GM19240 (cell line): ENCODE results near the gene EIF4ENIF1.
"Not testable (repeated sequence)": the region's sequence is repeated elsewhere in the genome, so short reads cannot be mapped to it uniquely, and the experiment has no call there.

Source experiments
- DNase-seq: peaks from one replicate; pipeline ENCODE4 v3.0.0; 2011; ENCODE audit warnings: low spot score; ENCODE audit not compliant: insufficient read length

Gene EIF4ENIF1

DNA sequence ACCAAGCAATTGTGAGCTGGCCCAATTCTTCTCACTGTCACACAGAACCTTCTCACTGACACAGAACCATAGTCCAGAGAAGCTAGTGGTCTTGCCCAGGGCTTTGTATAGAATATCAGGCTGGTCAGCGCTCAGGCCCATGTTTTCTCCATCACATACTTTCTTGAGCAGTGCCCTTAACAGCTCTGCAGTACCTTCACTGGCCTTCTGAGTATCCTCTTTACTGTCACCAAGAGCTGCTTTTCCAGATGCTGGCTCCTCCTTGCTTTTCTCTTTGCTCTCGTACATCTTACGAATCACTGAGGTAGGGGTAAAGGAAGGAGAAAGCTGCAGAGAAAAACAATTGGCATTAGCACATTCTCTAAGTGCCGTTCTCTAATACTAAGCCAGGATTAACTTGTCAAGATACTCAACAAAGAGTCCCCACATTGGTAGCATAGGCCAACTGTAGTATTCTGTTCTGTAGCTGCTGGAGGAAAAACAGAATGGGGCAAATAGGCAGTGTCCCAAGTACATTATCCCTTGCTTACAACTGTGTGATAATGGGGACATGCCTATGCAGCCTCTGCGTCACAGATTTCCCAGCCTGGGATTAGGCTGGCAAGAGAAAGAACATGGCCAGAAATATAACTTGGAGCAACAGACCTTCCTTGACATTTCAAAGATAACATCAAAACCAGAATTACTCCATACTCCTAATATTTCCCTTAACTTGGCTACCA, 46.7 kb downstream of the EIF4ENIF1 start:
- DNase-seq: no peak

DNA sequence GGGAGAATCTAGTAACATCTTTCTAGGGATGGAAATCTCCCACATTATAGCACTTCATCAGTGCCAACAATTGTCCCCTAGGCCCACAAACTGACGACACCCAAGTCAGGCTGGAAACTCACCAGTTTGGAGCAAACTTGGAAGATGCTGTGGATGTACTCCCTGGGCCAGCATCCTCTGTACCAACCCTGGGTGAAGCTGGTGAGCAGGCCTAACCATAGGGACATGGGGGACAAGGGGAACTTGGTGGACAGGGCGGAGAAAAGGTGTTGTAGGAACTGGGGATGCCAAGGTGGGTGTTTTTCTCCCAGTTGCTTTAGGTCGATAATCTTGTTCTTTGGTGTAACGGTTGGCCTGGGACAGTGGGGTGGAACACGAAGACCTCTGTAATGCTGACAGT, 48.0 kb downstream of the EIF4ENIF1 start:
- DNase-seq: no peak

DNA sequence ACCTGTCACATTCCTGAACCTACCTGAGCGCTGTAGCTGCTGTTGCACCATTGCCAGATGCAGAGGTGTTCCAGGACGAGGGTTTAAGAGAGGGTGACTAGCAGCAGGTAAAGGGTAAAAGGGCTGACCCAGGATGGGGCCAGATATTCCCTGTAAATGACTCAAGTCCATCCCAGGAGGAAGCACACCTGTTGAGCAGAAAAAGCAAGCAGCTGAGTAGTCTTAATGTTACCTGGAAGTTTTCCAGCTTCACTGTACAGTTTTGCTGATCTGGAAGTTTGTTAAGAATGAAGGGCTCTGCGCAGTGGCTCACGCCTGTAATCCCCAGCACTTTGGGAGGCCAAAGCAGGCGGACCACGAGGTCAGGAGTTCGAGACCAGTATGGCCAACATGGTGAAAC, 49.0 kb downstream of the EIF4ENIF1 start:
- no peak for DNase-seq

DNA sequence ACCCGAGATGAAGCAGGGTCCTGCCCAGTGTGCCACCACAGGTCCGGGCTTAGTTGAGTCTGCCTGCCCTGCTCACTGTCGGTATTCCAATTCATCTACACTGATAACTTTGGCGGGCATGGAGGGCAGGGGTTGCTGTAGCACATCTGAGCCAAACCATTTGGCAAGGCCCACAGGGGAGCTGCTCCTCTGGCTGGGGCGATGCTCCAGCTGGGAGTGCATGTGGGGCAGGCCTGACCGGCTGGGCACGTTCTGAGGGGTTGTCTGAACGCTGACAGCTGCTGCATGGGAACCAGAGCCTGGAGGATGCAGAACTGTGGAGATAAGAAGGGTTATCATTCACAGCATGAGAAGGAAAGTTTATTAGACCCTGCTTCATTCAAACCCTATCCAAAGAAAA, 49.8 kb downstream of the EIF4ENIF1 start:
- DNase-seq: no peak

DNA sequence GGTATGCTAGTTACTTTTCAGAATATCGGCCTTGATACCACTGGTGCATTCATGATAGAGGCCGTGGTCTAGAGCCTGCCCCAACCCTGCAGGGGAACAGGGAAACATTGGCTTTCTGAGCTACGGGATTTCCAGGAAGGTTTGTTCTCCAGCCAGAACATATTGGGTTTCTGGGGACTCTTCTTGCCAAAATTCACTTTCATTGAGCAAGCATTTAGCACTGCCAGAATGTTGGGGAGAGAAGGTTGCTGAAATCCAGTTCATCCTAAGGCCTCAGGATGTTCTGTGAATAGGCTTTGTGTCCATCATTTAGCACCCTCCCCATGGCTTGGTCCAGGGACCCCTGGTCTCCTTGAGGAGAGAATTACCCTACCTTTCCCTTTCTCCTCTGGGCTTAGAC, 53.5 kb downstream of the EIF4ENIF1 start:
- DNase-seq: no peak

DNA sequence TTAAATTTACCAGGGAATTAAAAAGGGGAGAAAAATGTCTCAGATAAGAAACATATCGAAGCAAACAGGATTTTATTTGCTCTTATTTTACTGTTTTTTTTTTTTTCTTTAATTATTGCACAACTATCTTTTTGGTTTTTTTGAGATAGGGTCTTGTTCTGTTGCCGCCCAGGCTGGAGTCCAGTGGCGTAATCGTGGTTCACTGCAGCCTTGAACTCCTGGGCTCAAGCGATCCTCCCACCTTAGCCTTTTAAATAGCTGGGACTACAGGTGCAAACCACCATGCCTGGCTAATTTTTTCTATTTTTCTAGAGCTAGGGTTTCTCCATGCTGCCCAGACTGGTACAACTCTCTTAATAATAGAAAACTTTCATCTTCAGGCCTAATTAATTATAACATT, 57.7 kb downstream of the EIF4ENIF1 start:
- no peak for DNase-seq

DNA sequence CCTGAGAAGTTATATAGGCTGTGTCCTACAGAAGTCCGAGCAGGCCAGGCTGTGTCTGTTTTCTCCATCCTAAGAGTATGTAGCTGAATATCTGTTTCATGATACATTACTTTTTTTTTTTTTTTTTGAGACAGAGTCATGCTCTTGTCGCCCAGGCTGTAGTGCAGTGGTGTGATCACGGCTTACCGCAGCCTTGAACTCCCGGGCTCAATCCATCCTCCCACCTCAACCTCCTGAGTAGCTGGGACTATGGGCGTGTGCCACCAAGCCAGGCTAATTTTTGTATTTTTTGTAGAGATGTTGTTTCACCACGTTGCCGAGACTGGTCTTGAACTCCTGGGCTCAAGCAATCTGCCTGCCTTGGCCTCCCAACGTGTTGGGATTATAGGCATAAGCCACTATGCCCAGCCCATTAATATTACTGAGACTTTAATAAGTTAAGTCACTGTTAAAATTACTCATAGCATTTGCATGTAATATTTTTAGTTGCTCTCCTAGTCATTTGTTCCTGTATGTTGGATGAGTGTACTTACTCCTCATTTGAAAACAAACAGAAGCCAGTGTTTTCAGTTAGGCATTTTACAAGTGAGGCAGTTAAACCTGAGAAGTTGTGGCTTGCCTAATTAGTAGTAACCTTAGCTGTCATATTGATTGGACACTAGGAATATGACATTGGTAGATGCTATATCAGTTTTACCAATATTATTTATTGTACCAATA, 64.2 kb downstream of the EIF4ENIF1 start:
- DNase-seq: no peak

DNA sequence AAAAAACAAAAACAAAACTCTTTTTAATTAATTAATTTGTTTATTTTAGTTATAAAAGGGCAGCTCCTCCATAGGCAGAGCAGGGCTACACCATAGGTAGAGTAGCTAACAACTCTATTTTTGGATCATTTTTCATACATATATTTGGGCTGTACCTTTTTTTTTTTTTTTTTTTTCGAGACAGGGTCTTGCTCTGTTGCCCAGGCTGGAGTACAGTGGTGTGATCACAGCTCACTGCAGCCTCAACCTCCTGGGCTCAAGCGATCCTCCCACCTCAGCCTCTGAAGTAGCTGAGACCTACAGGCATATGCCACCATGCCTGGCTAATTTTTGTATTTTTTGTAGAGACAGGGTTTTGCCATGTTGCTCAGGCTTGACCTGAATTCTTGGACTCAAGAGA, 87.3 kb downstream of the EIF4ENIF1 start:
- not testable (repeated sequence) for DNase-seq

DNA sequence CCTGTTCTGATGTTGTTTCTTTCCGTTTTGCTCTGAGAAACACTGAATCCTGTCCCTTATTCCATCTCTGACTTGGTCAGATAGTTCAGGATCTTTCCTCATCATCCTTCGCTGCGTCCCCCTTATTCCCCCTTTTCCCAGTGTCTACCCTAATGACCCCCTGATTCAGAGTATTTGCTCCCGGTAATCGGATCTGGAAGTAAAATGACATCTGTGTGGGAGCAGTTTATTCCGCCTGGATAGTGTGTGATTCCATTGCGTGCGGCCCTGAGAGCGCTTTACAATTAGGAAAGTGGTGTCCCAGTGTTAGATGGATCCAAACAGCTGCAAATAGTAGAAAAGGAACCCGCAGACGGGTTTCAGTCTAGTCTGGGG, 89.6 kb downstream of the EIF4ENIF1 start:
- no peak for DNase-seq

DNA sequence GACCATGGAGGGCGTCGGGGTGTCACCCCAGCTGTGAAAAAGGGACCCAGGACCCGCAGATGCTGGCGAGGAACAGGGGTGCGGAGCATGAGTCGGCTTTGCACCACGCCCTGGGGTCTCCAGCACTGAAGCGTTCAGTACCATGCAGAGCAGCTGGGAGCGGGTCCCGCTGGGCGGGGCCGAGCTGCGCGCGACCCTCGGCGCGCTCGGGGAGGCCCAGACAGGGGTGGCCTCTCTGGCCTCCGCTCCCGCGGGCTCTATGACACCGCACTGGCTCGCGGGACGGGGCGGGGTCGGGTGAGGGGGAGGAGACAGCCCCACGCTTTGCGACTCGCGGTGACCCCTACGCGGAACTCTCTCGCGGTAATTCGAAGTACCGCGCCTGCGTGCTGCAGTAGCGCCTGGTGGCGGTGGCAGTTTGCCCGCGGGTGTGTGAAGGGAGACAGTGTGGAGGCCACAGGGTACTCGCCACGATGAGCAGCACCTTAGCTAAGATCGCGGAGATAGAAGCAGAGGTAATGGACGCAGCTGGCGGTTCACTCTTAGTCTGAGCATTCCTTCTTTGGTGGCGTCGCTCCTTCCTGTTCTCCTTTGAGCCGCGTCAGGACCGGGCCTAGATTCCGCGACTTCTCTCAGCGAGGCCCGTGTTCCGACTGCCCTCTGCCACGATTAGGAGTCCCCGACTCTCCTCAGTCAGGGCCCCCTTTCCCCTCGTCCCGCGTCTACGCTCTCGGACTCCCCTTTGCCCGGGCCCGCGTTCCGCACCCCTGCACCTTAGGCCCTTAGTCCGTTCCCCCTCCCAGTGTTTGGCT, 90.2 kb downstream of the EIF4ENIF1 start, which contains the start of gene DRG1:
Gene DRG1 (plus strand): TSS at position 394 of the 812 bp plus-strand sequence. CDS start 80 bp downstream, at position 474.
- DNase-seq: peak; percentile 97

DNA sequence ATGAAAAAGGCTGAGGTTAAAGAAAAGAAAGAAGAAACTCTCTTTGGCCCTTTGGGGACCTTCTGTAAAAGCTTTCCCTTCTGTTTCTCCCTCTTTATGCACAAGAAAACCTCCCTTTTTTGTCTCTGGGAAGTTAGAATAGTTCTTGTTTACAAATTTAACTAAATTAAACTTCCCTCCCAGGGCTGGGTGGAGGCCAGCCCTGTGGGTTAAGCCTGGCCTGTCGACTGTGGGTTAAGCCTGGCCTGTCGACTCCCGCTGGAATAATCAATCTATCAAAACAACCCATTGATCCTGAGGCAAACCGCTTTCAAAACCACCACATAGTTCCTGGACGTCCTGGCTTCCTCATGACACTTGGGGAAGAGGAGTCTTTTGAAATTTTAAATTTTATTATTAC, 91.4 kb downstream of the EIF4ENIF1 start:
- no peak for DNase-seq

DNA sequence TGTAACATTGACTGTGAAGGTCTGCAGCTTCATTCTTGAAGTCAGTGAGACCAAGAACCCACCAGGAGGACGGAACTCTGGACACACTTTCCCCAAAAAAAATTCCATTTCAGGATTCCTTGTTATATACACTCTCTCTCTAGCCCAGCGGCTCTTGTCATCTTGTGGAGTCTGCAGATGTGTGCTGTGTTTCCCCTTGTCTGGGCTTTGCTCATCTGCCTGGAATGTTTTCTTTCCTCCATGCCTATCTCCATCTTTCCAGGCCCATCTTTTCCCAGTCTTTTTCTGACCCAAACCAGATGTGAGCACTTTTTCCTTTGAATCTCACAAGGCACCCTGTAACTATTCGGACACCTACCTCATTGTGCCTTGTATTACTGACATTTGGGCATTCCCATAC, 95.3 kb downstream of the EIF4ENIF1 start:
- DNase-seq: no peak

DNA sequence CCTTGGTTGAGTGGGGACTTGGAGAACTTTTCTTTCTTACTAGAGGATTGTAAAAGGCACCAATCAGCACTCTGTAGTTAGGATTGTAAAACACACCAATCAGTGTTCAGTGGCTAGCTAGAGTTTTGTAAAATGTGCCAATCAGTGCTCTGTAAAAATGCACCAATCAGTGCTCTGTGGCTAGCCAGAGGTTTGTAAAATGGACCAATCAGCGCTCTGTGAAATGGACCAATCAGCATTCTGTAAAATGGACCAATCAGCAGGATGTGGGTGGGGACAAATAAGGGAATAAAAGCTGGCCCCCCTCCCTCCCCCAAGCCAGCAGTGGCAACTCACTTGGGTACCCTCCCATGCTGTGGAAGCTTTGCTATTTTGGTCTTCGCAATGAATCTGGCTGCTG, 95.7 kb downstream of the EIF4ENIF1 start:
- no peak for DNase-seq
